HG03439 (cell line): Measurements from ENCODE around the gene SLC9A8.

Experiments
- ATAC-seq: cut with Tn5 transposase; IDR thresholded peaks from one replicate; pipeline ENCODE4 v1.9.1; 2021; ENCODE audit warnings: mild to moderate bottlenecking, moderate library complexity; ENCODE audit not compliant: unreplicated experiment

Gene SLC9A8

DNA sequence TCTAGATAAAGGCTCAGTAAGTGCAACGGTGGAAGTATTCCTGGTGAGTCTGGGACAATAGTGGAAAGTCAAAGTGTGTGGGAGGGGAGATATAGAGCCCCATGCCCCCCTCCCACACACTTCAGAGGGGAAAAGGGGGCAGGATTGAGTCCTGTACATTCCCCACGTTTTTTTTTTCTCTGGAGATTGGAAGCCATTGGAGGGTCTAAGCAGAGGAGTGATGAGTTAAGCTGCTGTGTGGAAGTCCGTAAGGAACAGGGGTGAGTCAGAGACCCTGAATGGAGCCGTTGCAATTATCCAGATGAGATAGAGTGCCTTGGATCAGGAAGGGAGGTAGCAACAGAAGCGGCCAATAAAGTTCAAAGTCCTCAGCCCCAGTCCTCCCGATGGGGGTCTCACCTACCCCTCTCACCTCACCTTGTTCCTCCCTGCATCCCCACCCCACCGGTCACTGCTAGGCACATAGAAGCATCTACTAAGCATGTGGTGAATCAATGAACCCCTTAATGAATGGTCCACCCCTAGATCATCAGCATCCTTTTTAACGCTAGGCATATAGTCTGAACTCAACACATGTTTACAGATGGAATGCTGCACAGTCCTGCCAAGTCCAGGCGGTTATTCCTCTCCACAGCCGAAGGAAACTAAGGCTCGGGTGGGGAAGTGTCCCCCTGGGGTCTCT is 662 bp upstream of the SLC9A8 start:
- peak; percentile 1 for ATAC-seq

GRCh38 chr20:49813305-49813974 is 812 bp downstream of the SLC9A8 start:
- ATAC-seq: no peak

DNA sequence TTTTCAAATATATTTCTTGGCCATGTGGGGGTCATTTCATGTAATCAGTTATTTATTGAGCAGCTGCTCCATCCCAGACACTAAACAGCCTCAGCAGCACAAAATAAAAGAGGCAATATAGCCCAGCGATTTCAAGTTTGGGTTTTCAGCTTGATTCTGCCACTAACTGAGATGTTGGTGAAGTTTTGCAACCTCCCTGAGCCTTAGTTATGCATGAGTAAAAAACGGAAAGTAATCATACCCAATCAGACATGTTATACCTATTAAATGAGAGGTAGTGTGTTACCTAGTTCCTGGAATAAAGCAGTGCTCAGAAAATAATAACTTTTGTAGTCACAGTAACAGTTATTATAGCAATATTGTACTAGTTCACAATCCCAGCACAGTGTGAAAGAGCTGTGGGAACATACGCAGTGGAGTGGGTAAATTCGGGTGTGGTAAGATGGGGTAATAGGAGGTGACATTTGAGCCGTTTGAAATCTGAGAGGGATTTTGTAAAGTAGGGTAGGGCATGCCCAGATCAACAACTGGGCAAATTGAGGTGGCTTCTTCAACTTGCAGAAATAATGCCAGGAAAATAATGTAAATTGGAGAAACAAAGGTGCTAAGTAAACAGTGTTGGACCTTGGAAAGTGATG is 1.5 kb downstream of the SLC9A8 start:
- ATAC-seq: no peak

DNA sequence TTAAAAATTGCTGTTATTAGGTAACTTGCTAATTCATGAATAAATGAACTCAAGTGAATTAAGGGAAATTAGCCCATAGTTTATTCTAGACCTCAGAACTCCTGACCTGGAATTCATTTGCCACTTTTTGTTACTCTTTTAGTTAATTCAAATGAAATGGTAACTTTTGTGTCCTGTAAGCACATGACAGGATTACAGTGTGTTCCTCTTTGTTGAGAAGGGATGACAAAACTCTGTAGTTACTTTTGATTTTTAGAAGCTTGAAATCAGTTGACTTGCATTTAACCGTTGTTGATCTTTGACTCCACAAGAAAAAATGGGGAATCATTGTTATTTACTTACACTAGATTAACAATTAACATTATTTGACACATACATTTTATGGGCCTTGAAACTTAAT is 6.2 kb downstream of the SLC9A8 start:
- ATAC-seq: no peak

GRCh38 chr20:49819702-49820101 is 7.1 kb downstream of the SLC9A8 start:
- no peak for ATAC-seq

- no peak for ATAC-seq
Observed at GRCh38 chr20:49821381-49821780, 8.8 kb downstream of the SLC9A8 start.

DNA sequence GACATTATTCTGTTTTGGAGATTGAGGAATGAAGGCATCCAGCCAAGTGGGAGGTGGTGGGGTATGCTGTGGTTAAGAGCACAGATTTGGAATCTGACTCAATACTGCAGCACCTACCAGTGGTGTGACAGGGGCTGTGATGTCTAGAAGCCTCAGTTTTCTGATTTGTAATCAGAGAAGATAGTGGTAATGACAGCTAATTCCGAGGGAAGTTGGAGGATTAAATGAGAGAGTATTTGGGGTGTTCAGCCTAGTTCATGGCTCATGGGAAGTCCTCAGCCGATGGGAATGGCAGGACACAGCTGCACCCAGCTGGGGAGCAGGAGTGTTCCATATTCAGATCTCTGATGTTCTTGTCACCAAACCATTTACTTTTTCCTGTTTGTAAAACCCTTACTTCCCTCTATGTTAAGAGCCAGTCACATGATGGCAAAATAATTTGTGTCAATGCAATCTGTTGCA is 9.3 kb downstream of the SLC9A8 start:
- no peak for ATAC-seq

GRCh38 chr20:49823152-49823847 is 10.7 kb downstream of the SLC9A8 start:
- no peak for ATAC-seq

GRCh38 chr20:49824206-49824605 is 11.6 kb downstream of the SLC9A8 start:
- no peak for ATAC-seq

GRCh38 chr20:49825521-49826033 is 12.9 kb downstream of the SLC9A8 start:
- ATAC-seq: no peak

GRCh38 chr20:49831022-49831769 is 18.6 kb downstream of the SLC9A8 start:
- no peak for ATAC-seq

GRCh38 chr20:49831770-49832631 is 19.4 kb downstream of the SLC9A8 start:
- ATAC-seq: no peak

GRCh38 chr20:49832632-49833327 is 20.2 kb downstream of the SLC9A8 start:
- no peak for ATAC-seq

DNA sequence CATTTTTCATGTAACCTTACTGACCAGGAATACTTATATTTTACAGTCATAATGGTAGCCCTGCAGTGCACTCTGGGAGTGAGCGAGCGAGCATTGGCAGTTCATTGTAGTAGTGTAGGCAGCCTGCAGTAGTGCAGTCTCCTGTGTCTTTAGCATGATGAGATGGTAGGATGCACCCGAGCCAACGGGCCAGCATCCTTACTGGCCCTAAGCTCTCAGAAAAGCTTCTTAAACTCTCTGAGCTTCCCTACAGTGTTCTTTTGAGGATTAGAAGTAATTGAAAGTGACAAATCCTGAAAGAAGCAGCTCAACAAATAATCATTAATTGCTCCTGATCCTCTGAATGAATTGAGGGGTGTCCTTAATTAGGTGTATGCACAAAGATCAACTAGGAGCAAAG is 20.9 kb downstream of the SLC9A8 start:
- ATAC-seq: no peak

DNA sequence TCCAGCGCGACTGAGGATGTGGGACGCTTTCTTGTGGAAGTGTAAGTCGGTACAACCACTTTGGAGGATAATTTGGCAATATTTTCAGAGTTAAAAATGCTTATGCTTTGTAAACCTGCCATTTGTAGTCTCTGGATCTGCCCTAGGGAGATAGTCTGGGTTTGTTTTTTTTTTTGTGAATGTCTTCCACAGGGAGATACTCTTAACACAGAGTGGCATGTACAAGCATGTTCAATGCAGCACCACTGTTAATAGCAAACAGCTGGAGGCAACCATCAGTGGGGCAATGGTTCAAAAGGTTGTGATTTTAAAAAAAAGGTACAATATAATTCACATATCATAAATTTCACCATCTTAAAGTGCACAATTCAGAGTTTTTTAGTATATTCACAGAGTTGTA is 22.4 kb downstream of the SLC9A8 start:
- no peak for ATAC-seq

- ATAC-seq: no peak
Observed at GRCh38 chr20:49838546-49838945, 25.9 kb downstream of the SLC9A8 start.

DNA sequence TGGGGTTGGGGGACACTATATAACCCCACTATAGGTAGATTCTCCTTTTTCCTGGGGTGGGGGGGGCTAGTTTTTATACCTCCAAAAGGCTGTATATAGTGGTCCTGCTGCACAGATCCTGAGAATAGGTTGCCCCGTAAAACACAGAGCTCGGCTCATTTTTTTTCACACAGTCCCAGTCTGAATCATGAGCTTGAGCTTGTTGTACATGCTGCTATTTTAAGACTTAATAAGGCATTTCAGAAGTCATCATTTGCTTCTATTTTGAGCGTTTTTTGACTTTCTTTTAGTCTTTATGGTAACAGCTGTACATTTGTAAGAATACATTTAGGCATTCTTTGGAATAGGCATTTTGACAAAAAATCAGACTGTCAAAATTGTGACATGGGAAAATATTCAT is 30.5 kb downstream of the SLC9A8 start:
- no peak for ATAC-seq

DNA sequence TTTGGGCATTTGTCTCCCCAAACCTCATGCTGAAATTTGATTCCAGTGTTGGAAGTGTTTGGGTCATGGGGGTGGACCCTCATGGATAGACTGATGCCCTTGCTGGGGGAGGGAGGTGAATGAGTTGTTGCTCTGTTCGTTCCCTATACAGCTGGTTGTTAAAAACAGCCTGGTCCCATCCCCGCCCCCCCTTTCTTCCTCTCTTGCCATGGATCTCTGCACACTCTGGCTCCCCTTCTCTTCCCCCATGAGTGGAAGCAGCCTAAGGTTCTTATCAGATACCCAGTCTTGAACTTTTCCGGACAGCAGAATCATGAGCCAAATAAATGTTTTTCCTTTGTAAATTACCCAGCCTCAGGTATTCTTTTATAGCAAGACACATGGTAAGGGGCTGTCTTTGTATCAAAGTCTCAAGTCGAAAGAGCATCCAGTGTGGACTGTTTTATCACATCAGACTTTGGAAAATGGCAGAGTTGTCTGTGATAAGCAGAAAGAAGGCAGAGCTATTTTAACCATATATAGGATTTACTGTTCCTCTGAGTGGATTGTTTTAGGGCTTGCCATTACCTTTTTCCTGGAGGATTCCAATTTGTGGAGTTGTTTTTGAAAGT is 31.2 kb downstream of the SLC9A8 start:
- no peak for ATAC-seq

- ATAC-seq: no peak
Observed at GRCh38 chr20:49845060-49845459, 32.4 kb downstream of the SLC9A8 start.
